SK-N-MC (cell line): ENCODE data around the gene KCNJ16.

Source experiments
- EZH2 ChIP-seq: fragments of 200-600 bp; sonication (generic); IDR thresholded peaks from one replicate; pipeline ENCODE4 v1.6.1; 2017; ENCODE audit warnings: antibody characterized with exemption
- FOXP2 ChIP-seq: optimal IDR thresholded peaks from 2 replicates; pipeline ENCODE3; 2011; ENCODE audit warnings: mild to moderate bottlenecking, moderate library complexity; ENCODE audit not compliant: insufficient read depth; ENCODE audit errors: extremely low read length, control extremely low read depth
- POLR2AphosphoS5 ChIP-seq: IDR thresholded peaks from 2 replicates; pipeline ENCODE4 v1.6.1; 2012; ENCODE audit warnings: mild to moderate bottlenecking, low read depth, low read length, borderline replicate concordance

- no peak for TF ChIP-seq FOXP2
- no peak for TF ChIP-seq EZH2
- no peak for TF ChIP-seq POLR2AphosphoS5
These were observed 59.8 kb downstream of the KCNJ16 start for GRCh38 chr17:70134777-70135176.
